Caco-2 (cell line): Measurements from ENCODE around the gene VAT1L. TPM values are rescaled to one million over a fixed set of nuclear protein-coding genes. Genes with fewer than 3 reads are reported as not detected.

Experiments
- BruUV-seq: library from RNA; stranded (reverse); fragments of 400-500 nt; replicated peaks from 2 replicates; lab custom pipeline; 2021; lab: Mats Ljungman, UMichigan
- CTCF ChIA-PET: fragments of 300-600 bp; sonication (Branson Sonifier 250); formaldehyde crosslinking; loops from one replicate; lab custom pipeline; 2022; ENCODE audit warnings: antibody characterized with exemption; lab: Charles Lee
- POLR2A ChIA-PET: fragments of 300-600 bp; sonication (Branson Sonifier 250); formaldehyde crosslinking; loops from one replicate; lab custom pipeline; 2022; ENCODE audit warnings: antibody characterized with exemption; lab: Charles Lee
- DNase-seq, 2 experiments: peaks; one replicate each; pipeline versions ENCODE4 v3.0.0 to v3.0.0-alpha.2; 2020 to 2022
- H3K27me3 ChIP-seq: replicated peaks from 2 replicates; pipeline ENCODE4 v1.6.0; 2011; ENCODE audit warnings: low read length; ENCODE audit not compliant: control insufficient read depth, insufficient read depth
- H3K36me3 ChIP-seq: 2 replicates; pipeline ENCODE4 v1.5.1; 2011; ENCODE audit warnings: low read length; ENCODE audit not compliant: control insufficient read depth, insufficient read depth
- H3K4me1 ChIP-seq: fragments of 250-450 bp; sonication (Bioruptor Pico); 2 replicates; pipeline ENCODE4 v1.5.1; 2020; ENCODE audit warnings: mild to moderate bottlenecking
- H3K4me3 ChIP-seq: 2 replicates; pipeline ENCODE4 v1.5.1; 2011; ENCODE audit warnings: low read depth, mild to moderate bottlenecking, control low read depth, low read length
- H3K9me3 ChIP-seq: fragments of 250-450 bp; sonication (Bioruptor Pico); 2 replicates; pipeline ENCODE4 v1.5.1; 2020; ENCODE audit warnings: mild to moderate bottlenecking, moderate library complexity
- H3K27ac Mint-ChIP-seq: one replicate; pipeline ENCODE4 v1.8.0; 2022; ENCODE audit warnings: mixed read lengths; ENCODE audit not compliant: unreplicated experiment
- H3K27me3 Mint-ChIP-seq: one replicate; pipeline ENCODE4 v1.8.0; 2022; ENCODE audit warnings: mixed read lengths; ENCODE audit not compliant: insufficient read depth, unreplicated experiment
- H3K36me3 Mint-ChIP-seq: one replicate; pipeline ENCODE4 v1.8.0; 2022; ENCODE audit warnings: mild to moderate bottlenecking, mixed read lengths; ENCODE audit not compliant: insufficient read depth, unreplicated experiment
- H3K4me1 Mint-ChIP-seq: one replicate; pipeline ENCODE4 v1.8.0; 2022; ENCODE audit warnings: low read depth, mixed read lengths; ENCODE audit not compliant: unreplicated experiment
- H3K4me3 Mint-ChIP-seq: one replicate; pipeline ENCODE4 v1.8.0; 2022; ENCODE audit warnings: mild to moderate bottlenecking, moderate library complexity, mixed read lengths; ENCODE audit not compliant: unreplicated experiment
- H3K9me3 Mint-ChIP-seq: one replicate; pipeline ENCODE4 v1.8.0; 2022; ENCODE audit warnings: mixed read lengths; ENCODE audit not compliant: unreplicated experiment
- CTCF ChIP-seq, 2 experiments: fragments of 200-600 bp in 1 of 2; IDR thresholded peaks; 1 replicate in 1 of 2; 2 replicates in 1 of 2; pipeline versions ENCODE4 v1.5.1 to v1.8.0; 2011 to 2022; ENCODE audit warnings: antibody characterized with exemption in 1 of 2, control low read depth in 1 of 2, inconsistent platforms in 1 of 2, low read depth in 1 of 2, low read length in 1 of 2, mild to moderate bottlenecking in 1 of 2, moderate library complexity in 1 of 2; ENCODE audit not compliant: insufficient read depth in 1 of 2, severe bottlenecking in 1 of 2, unreplicated experiment in 1 of 2
- intact Hi-C: fragments of 100-400 bp; cut with micrococcal nuclease; formaldehyde crosslinking; loops from one replicate; pipeline ENCODE4 v1.10.0; 2022; ENCODE audit not compliant: unreplicated experiment
- total RNA-seq: library from RNA; stranded (reverse); gene quantifications from 2 replicates; pipeline ENCODE4 v1.2.3, GENCODE V29; 2022

Gene VAT1L
- total RNA-seq, 1 experiment from 2014 or later: not detected

GRCh38 chr16:77858060-77858459 lies 69.7 kb downstream of the VAT1L start:
- CTCF ChIA-PET: no interaction called here
- H3K9me3 Mint-ChIP-seq: no peaks in the 10 kb centered on the region
- H3K27me3 Mint-ChIP-seq: peaks cover 30% of the 10 kb centered on the region
- H3K4me1 ChIP-seq: no peaks in the 10 kb centered on the region
- no peaks in the 10 kb centered on the region for H3K9me3 ChIP-seq
- no peak for DNase-seq
- H3K27me3 ChIP-seq: no peaks in the 10 kb centered on the region; the same call in 1 of the 2 replicates
- no TSS peak for BruUV-seq
- TF ChIP-seq CTCF (IDR thresholded peaks at IDR 0.05; ENCODE audit: insufficient read depth in 1 of 2, low read depth in 1 of 2, low read length in 1 of 2, severe bottlenecking in 1 of 2, unreplicated experiment in 1 of 2): no peak
- intact Hi-C loops: loop anchor here (5.0 kb wide), 1 partner anchor 181 kb away; no protein-coding TSS in a partner anchor
- no peak overlapping the region for H3K27ac Mint-ChIP-seq
- H3K4me1 Mint-ChIP-seq: no peaks in the 10 kb centered on the region
- POLR2A ChIA-PET: no interaction called here
- H3K36me3 Mint-ChIP-seq: no peaks in the 10 kb centered on the region
- H3K4me3 ChIP-seq: no peak overlapping the region
- H3K4me3 Mint-ChIP-seq: no peak overlapping the region
- H3K36me3 ChIP-seq: no peaks in the 10 kb centered on the region

GRCh38 chr16:77859493-77860232 lies 71.3 kb downstream of the VAT1L start:
- Mint-ChIP-seq H3K27ac (no peak overlapping the region), H3K36me3 (no peaks in the 10 kb centered on the region), H3K27me3 (peaks cover 37% of the 10 kb centered on the region), H3K9me3 (no peaks in the 10 kb centered on the region), H3K4me3 (no peak overlapping the region), H3K4me1 (no peaks in the 10 kb centered on the region)
- no peaks in the 10 kb centered on the region for H3K36me3 ChIP-seq
- H3K4me3 ChIP-seq: no peak overlapping the region
- CTCF ChIA-PET: no interaction called here
- no peaks in the 10 kb centered on the region; the same call in 1 of the 2 replicates for H3K27me3 ChIP-seq
- intact Hi-C loops: loop anchor here (5.0 kb wide), 1 partner anchor 182 kb away; no protein-coding TSS in a partner anchor
- BruUV-seq: no TSS peak
- no peaks in the 10 kb centered on the region for H3K9me3 ChIP-seq
- POLR2A ChIA-PET: no interaction called here
- TF ChIP-seq CTCF (IDR thresholded peaks at IDR 0.05; ENCODE audit: insufficient read depth in 1 of 2, low read depth in 1 of 2, low read length in 1 of 2, severe bottlenecking in 1 of 2, unreplicated experiment in 1 of 2): no peak
- DNase-seq: no peak
- no peaks in the 10 kb centered on the region for H3K4me1 ChIP-seq

GRCh38 chr16:77860953-77861352 lies 72.6 kb downstream of the VAT1L start:
- H3K4me3 ChIP-seq: no peak overlapping the region
- Mint-ChIP-seq H3K4me3 (no peak overlapping the region), H3K9me3 (no peaks in the 10 kb centered on the region), H3K36me3 (no peaks in the 10 kb centered on the region), H3K27me3 (peaks cover 39% of the 10 kb centered on the region), H3K4me1 (no peaks in the 10 kb centered on the region), H3K27ac (no peak overlapping the region)
- ChIA-PET CTCF (no interaction called here), POLR2A (no interaction called here)
- 0 out of 2 replicates have a peak, but pooled peaks cover 3% of the 10 kb centered on the region for H3K9me3 ChIP-seq
- no TSS peak for BruUV-seq
- H3K27me3 ChIP-seq: no peaks in the 10 kb centered on the region; the same call in 1 of the 2 replicates
- intact Hi-C loops: no loop called here
- no peaks in the 10 kb centered on the region for H3K4me1 ChIP-seq
- no peaks in the 10 kb centered on the region for H3K36me3 ChIP-seq
- no peak for TF ChIP-seq CTCF (IDR thresholded peaks at IDR 0.05; ENCODE audit: insufficient read depth in 1 of 2, low read depth in 1 of 2, low read length in 1 of 2, severe bottlenecking in 1 of 2, unreplicated experiment in 1 of 2)
- DNase-seq: no peak
